Esophagus squamous epithelium (tissue), 5 donors: ENCODE measurements around the gene PDZRN4. TPM values are rescaled to one million over a fixed set of nuclear protein-coding genes. Genes with fewer than 3 reads are reported as not detected.

Experiments
- DNase-seq: peaks from one replicate; lab custom pipeline; 2025; lab: John Stamatoyannopoulos, UW
- H3K27ac ChIP-seq, 4 donors: fragments of 200-600 bp; sonication (generic); one replicate each; pipeline ENCODE4 v1.5.1; 2016 to 2019; ENCODE audit warnings: mild to moderate bottlenecking in 1 of 4
- H3K27me3 ChIP-seq, 4 donors: fragments of 200-600 bp; sonication (generic); 1 replicate in 3 of 4; 2 replicates in 1 of 4; pipeline versions ENCODE4 v1.5.1 to v1.6.0; 2017 to 2021; ENCODE audit warnings: antibody characterized with exemption in 1 of 4
- H3K36me3 ChIP-seq, 3 donors: fragments of 200-600 bp; sonication (generic); one replicate each; pipeline ENCODE4 v1.5.1; 2016 to 2019
- H3K4me1 ChIP-seq, 3 donors: fragments of 200-600 bp; sonication (generic); one replicate each; pipeline ENCODE4 v1.5.1; 2017 to 2019
- H3K4me3 ChIP-seq, 4 donors: fragments of 200-600 bp; sonication (generic); 1 replicate in 3 of 4; 2 replicates in 1 of 4; pipeline ENCODE4 v1.5.1; 2016 to 2019; ENCODE audit warnings: mild to moderate bottlenecking in 2 of 4, moderate library complexity in 1 of 4
- H3K9me3 ChIP-seq, 3 donors: fragments of 200-600 bp; sonication (generic); one replicate each; pipeline ENCODE4 v1.5.1; 2016 to 2019
- CTCF ChIP-seq, 6 experiments: fragments of 450-650 bp in 4 of 6; fragments of 200-600 bp in 2 of 6; sonication (generic) in 2 of 6; IDR thresholded peaks; one replicate each; pipeline ENCODE4 v1.5.1; 2016 to 2019; ENCODE audit warnings: antibody characterized with exemption in 6 of 6, mild to moderate bottlenecking in 4 of 6, moderate library complexity in 4 of 6
- POLR2A ChIP-seq, 4 donors: fragments of 450-650 bp; IDR thresholded peaks; one replicate each; pipeline ENCODE4 v1.6.1; 2017; ENCODE audit warnings: antibody characterized with exemption in 4 of 4, mild to moderate bottlenecking in 4 of 4, moderate library complexity in 3 of 4
- WGBS, 2 donors: methylation state at CpG; one replicate each; pipeline ENCODE4 v1.1.5; 2018; 5-methylcytosine and 5-hydroxymethylcytosine counted together
- intact Hi-C: fragments of 100-400 bp; cut with DNase I; formaldehyde crosslinking; loops from one replicate; pipeline ENCODE4 v1.15.0; 2022
- total RNA-seq, 4 donors: library from RNA; depleted of rRNA; stranded (reverse); fragments of >200 nt; gene quantifications; one replicate each; pipeline ENCODE4 v1.1.0, GENCODE V29; 2016
- donor health status: DM: yes; HTN: yes; CAD: no.

Gene PDZRN4
- total RNA-seq, 4 donors from 2014 or later, result 0.31 to 22.5 (median 2.1) TPM

DNA sequence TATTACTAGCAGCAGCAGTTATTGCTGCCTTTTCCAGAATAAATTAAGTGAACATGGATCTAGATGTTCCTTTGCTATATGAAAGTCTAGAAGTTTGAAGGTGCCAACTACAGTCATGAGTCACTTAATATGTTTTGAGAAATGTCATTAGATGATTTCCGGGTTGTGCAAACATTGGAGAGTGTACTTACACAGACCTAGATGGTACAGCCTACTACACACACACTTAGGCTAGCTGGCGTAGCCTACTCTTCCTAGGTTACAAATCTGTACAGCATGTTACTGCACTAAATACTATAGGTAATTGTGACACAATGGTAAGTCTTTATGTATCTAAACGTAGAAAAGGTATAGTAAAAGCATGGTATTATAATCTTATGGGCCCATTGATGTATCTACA, 368.1 kb downstream of the PDZRN4 start:
- Histone ChIP-seq H3K27ac (no peak overlapping the region), H3K4me1 (no peaks in the 10 kb centered on the region), H3K4me3 (no peak overlapping the region), H3K36me3 (no peaks in the 10 kb centered on the region), H3K9me3 (no peaks in the 10 kb centered on the region), H3K27me3 (no peaks in the 10 kb centered on the region)
- TF ChIP-seq CTCF (IDR thresholded peaks at IDR 0.05), result no peak
- no peak for TF ChIP-seq POLR2A (IDR thresholded peaks at IDR 0.05)
- 62 to 72% methylated on average over 3 of the region's 3 CpGs for WGBS, 2 donors
- DNase-seq, result no peak
- intact Hi-C loops, result no loop called here

- Histone ChIP-seq H3K4me1 (no peaks in the 10 kb centered on the region), H3K36me3 (no peaks in the 10 kb centered on the region), H3K9me3 (no peaks in the 10 kb centered on the region), H3K4me3 (no peak overlapping the region), H3K27ac (no peak overlapping the region), H3K27me3 (no peaks in the 10 kb centered on the region)
- TF ChIP-seq POLR2A (IDR thresholded peaks at IDR 0.05), result no peak
- TF ChIP-seq CTCF (IDR thresholded peaks at IDR 0.05), result no peak
- intact Hi-C loops, result no loop called here
- whole genome bisulfite sequencing, 2 donors, result 80 to 88% methylated on average over 4 of the region's 4 CpGs
- DNase-seq, result no peak
Measured at GRCh38 chr12:41557344-41557743, 369.2 kb downstream of the PDZRN4 start.

- TF ChIP-seq POLR2A (IDR thresholded peaks at IDR 0.05), result no peak
- no peak for TF ChIP-seq CTCF (IDR thresholded peaks at IDR 0.05)
- intact Hi-C loops, result no loop called here
- H3K4me3 ChIP-seq, result no peak overlapping the region
- no peak for DNase-seq
- no peaks in the 10 kb centered on the region for H3K4me1 ChIP-seq
- 69 to 87% methylated on average over 1 of the region's 1 CpG for WGBS, 2 donors
- no peaks in the 10 kb centered on the region for H3K36me3 ChIP-seq
- H3K27ac ChIP-seq, result no peak overlapping the region
- H3K27me3 ChIP-seq, result no peaks in the 10 kb centered on the region
- no peaks in the 10 kb centered on the region for H3K9me3 ChIP-seq
Measured at GRCh38 chr12:41558671-41559070, 370.6 kb downstream of the PDZRN4 start.

- H3K9me3 ChIP-seq, result no peaks in the 10 kb centered on the region
- no peaks in the 10 kb centered on the region for H3K27me3 ChIP-seq
- 96% methylated on average over 12 of the region's 12 CpGs for WGBS, 2 donors
- H3K4me1 ChIP-seq, result no peaks in the 10 kb centered on the region
- H3K27ac ChIP-seq, result no peak overlapping the region
- intact Hi-C loops, result no loop called here
- no peaks in the 10 kb centered on the region for H3K36me3 ChIP-seq
- no peak overlapping the region for H3K4me3 ChIP-seq
- no peak for DNase-seq
- TF ChIP-seq CTCF (IDR thresholded peaks at IDR 0.05) (no peak), POLR2A (IDR thresholded peaks at IDR 0.05) (no peak)
Measured at GRCh38 chr12:41563051-41563450, 374.9 kb downstream of the PDZRN4 start.

GRCh38 chr12:41564816-41565215, 376.7 kb downstream of the PDZRN4 start:
- TF ChIP-seq CTCF (IDR thresholded peaks at IDR 0.05) (no peak), POLR2A (IDR thresholded peaks at IDR 0.05) (no peak)
- Histone ChIP-seq H3K4me1 (no peaks in the 10 kb centered on the region), H3K36me3 (no peaks in the 10 kb centered on the region), H3K9me3 (no peaks in the 10 kb centered on the region), H3K27me3 (no peaks in the 10 kb centered on the region), H3K27ac (no peak overlapping the region), H3K4me3 (no peak overlapping the region)
- intact Hi-C loops, result no loop called here
- WGBS, 2 donors, result 82 to 87% methylated on average over 1 of the region's 1 CpG
- DNase-seq, result no peak
